ENCODE results near the gene FAM83G.
"Not testable (repeated sequence)": the region's sequence is repeated elsewhere in the genome, so short reads cannot be mapped to it uniquely, and the experiment has no call there.

FAM83G gene

DNA sequence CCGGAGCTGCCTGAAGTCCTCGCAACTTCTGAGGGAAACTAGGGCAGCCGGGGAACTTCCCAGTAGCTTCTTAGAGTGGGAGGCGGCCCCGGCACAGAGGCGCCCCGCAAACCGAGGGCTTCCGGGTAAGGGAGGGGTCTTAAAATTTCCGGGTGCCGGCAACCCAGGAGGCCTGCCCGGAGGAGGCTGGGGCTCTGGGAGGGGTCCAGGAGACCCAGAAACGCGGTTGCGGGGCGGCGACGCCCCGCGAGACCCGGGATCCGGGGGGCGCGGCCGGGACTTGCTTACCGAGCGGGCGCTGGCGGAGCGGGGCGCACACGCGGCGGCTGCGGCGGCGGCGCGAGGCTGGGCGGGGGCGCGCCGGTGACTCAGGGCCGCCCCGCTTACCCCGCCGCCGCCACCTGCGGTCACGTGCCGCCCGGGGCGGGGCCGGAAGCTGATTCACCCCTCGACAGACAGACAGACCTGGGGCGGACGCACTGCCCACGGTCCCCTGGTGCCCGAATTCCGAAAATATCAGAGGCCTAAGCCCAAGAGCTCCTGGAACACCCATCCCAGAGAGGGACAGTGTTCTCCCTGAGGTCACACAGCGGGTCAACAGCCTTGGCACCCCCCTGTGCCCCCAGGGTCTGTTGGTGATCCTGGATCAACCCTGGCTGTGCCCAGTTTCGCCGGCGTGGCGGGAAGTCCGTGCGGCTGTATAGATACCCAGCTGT, at the start of gene FAM83G:
Gene FAM83G, minus strand, starts transcription at position 344 of the 716 bp plus-strand sequence. CDS start 723 bp downstream, outside the sequence.
- DNase-seq (ENCODE audit: extremely low read depth in 1 of 2, low read depth in 1 of 2): peak; percentile 79

DNA sequence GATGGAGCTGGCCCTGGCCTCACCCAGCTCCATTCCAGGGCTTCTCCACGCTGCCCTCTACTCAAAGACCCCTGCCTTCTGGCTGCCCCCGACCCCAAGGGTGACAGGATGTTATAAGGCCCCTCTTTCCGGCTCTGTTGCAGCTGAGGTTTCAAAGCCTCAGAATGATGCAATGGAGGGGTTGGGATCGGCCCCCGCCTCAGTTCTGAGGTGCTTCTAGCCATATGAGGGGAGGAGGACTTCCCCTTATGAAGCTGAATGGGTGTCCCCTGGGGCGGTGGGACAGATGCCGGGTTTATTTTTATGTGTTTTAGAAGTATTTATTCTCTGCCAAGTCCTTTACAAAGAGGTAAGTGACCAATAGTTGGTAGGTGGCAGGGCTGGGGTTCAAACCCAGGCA, 44.3 kb upstream of the FAM83G start:
- DNase-seq (ENCODE audit: extremely low read depth in 1 of 2, low read depth in 1 of 2): not testable (repeated sequence)

DNA sequence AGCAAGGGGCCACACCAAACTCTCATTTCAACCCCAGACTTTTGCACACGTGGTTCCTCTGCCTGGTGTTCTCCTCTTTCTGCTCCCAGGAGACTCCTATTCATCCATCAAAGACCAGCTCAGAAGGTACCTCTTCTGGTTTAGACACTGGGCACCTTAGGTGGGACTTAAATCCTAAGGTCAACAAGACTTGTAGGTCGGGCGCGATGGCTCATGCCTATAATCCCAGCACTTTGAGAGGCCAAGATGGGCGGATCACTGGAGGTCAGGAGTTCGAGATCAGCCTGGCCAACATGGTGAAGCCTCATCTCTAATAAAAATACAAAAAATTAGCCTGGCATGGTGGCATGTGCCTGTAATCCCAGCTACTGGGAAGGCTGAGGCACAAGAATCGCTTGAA, 42.9 kb upstream of the FAM83G start:
- not testable (repeated sequence) for DNase-seq (ENCODE audit: extremely low read depth in 1 of 2, low read depth in 1 of 2)

GRCh38 chr17:19046782-19047375, 42.3 kb upstream of the FAM83G start, which contains the start of gene GRAP:
Gene GRAP, minus strand, starts transcription at chr17:19046957. Its CDS starts 31 bp downstream, at chr17:19046926.
- DNase-seq (ENCODE audit: extremely low read depth in 1 of 2, low read depth in 1 of 2): not testable (repeated sequence)

- DNase-seq (ENCODE audit: extremely low read depth in 1 of 2, low read depth in 1 of 2): not testable (repeated sequence)
These were observed 40.1 kb upstream of the FAM83G start for GRCh38 chr17:19044643-19045042.

GRCh38 chr17:19043032-19043431, 38.5 kb upstream of the FAM83G start:
- DNase-seq (ENCODE audit: extremely low read depth in 1 of 2, low read depth in 1 of 2): not testable (repeated sequence)

DNA sequence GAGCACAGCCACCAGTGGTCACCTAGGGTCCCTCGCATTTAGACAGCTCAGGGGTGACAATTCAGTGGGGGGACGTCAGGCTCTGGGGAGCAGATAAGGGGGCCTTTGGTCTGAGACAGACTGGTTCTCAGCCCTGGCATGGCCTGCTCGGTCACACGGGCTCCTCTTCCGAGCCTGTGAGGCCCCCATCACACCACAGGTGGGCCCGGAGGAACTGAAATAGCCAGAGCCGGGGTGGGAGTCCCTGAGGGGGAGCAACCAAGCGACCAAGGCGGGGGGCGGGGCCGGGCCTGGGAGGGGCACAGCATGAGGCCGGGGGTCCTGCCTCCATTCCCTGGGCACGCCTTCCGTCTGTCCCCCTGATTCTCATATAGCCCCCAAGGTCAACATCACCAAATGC, 37.8 kb upstream of the FAM83G start:
- DNase-seq (ENCODE audit: extremely low read depth in 1 of 2, low read depth in 1 of 2): not testable (repeated sequence)

DNA sequence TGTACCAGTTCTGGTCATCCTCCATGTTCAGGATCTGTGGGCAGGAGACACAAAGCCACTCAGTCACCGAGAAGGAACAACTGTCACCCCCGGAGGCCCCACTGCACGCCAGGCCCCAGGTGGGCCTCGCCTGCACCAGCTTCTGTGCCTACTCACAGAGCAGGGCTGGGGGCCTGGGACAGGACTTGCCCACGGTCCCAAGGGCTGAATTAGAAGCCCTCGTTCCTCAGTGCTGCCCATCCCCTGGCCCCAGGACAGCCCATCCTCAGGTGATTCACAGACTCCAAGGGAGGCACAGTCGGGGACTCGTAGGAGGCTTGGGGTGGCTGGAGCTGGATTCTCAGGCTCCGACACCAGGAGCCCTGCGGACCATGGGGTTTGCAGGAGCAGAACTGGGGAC, 37.3 kb upstream of the FAM83G start:
- DNase-seq (ENCODE audit: extremely low read depth in 1 of 2, low read depth in 1 of 2): not testable (repeated sequence)

GRCh38 chr17:19040350-19040749, 35.8 kb upstream of the FAM83G start:
- not testable (repeated sequence) for DNase-seq (ENCODE audit: extremely low read depth in 1 of 2, low read depth in 1 of 2)

DNA sequence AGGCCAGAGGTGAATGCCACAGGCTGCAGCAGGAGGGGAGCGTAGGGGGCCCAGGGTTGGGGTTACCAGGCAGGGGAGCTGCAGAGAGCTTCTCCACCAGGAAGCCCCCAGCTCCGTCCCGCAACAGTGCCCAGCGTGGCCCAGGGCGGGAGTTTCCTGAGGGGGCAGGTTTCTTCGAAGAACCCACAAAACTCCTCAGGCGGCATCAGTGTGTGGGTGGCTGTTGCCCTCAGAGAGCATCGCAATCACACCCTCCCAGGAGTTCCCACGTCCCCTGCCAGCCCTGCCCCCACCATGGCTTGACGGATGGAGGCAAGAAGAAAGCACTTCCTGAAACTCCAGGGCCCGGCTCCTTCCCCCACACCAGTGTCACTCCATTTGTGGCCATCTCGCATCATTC, 34.2 kb upstream of the FAM83G start:
- DNase-seq (ENCODE audit: extremely low read depth in 1 of 2, low read depth in 1 of 2): not testable (repeated sequence)

GRCh38 chr17:19038007-19038406, 33.4 kb upstream of the FAM83G start:
- DNase-seq (ENCODE audit: extremely low read depth in 1 of 2, low read depth in 1 of 2): not testable (repeated sequence)

DNA sequence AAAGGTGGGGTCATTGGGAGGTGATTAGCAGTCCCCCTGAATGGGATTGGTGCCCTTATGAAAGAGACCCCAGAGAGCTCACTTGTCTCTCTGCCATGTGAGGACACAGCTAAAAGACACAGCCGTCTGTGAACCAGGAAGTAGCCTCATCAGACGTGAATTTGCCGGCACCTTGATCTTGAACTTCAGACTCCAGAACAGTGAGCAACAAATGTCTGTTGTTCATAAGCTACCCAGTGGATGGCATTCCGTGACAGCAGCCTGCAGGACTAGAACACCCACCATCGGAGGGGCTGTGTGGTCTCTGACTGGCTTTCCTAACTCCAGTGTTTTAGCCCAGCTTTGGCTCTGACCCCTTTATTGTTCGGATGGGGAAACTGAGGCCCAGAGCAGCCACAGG, 33.0 kb upstream of the FAM83G start:
- DNase-seq (ENCODE audit: extremely low read depth in 1 of 2, low read depth in 1 of 2): not testable (repeated sequence)

DNA sequence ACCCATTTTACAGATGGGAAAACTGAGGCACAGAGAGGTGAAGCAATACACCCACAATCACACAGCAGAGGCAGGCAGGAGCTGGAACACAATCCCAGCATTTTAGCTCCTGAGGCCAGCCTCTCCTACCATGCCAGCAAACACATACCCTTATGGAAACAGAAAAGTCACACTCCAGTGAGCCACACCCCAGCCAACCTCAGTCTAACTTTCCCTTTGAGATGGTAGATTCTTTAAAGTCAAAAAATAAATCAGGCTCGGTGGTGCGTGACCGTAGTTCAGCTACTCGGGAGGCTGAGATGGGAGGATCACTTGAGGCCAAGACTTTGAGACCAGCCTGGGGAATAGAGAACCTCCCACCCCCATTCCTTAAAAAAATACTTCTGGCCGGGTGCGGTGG, 31.6 kb upstream of the FAM83G start:
- not testable (repeated sequence) for DNase-seq (ENCODE audit: extremely low read depth in 1 of 2, low read depth in 1 of 2)

DNA sequence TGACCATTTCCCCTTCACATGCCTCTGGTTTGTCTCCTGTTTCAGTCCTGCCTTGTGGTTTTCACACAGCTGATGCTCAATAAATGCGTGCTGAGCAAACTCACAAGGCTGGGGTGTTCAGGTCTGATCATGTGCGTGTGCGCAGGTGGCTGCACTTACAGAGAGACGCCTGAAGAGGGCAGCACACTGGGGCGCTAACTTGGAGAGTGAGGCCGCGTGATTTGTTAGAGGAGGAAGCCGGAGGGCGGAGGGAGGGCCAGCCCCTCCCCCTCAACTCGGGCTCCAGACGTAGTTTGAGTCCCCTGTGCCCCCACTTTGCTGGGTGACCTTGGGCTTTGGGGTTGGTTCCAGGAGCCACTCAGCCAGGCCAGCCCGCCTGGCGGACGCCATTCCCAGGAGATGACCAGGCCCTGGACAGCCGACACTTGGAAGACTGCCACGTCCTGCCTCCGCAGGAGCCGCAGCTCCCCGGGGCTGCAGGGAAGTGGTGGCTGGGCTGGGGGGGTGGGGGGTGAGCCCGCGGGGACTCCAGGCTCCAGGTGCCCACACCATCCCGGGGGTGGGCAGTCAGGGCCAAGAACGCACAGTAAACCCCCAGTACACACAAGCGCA, 27.9 kb upstream of the FAM83G start:
- not testable (repeated sequence) for DNase-seq (ENCODE audit: extremely low read depth in 1 of 2, low read depth in 1 of 2)

DNA sequence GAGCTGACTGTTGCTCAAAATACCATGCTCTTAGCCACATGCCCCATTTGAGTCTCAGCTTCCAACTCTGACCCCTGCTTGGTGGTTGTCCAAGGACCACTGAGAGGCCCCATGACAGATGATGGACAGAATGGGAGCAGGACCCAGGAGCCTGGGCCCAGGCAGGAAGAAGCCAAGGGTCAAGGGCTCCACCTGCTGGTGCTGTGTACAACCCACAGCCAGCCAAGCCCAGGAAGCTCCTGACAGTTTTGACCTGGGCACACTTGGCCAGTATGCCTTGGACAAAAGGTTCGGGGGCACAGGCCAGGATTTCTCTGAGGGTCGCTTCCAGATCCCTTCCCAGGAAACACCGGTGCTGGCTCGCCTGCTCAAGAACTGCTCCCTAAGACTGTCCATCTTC, 27.2 kb upstream of the FAM83G start:
- peak; percentile 17 to 23 for DNase-seq (ENCODE audit: extremely low read depth in 1 of 2, low read depth in 1 of 2)

- DNase-seq (ENCODE audit: extremely low read depth in 1 of 2, low read depth in 1 of 2): not testable (repeated sequence)
These were observed 26.3 kb upstream of the FAM83G start for GRCh38 chr17:19030771-19031449.

DNA sequence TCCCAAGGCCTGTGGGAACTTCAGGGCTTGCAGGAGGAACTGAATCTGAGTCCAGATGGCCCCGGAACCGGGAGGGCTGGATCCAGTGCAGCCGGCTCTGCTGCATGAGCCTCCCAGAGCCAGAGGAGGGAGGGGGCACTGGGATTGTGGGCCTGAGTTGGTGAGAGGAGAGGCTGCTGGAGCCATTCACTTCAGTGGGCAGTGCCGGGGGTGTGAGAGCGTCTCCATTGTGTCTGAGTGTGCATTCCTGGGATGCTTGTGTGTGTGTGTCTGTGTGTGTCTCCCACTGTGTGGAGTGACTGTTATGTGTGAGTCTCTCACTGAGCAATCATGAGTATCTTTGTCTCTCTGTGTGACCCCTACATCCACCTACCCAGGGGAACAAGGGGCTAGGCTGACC, 25.2 kb upstream of the FAM83G start:
- not testable (repeated sequence) for DNase-seq (ENCODE audit: extremely low read depth in 1 of 2, low read depth in 1 of 2)

DNA sequence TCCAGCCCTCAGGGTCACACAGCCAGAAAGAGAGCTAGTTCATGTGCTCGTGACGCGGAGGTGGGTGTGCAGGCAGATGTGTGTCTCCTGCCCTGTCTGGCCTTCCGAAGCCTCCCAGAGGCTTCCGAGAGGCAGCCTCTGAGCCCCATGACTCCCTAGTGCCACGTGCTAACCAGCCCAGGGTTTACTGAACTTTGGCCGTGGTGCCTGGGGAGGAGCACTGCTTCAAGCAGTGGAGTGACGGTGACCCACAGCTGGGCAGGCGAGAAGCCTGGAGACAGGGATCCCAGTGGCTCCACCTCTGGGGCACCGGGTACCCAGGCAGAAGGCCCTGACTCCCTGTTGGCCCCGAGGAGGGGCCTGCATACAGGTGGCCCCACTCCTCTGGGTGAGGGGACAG, 24.1 kb upstream of the FAM83G start:
- DNase-seq (ENCODE audit: extremely low read depth in 1 of 2, low read depth in 1 of 2): not testable (repeated sequence)

GRCh38 chr17:19024101-19025078, 19.8 kb upstream of the FAM83G start:
- DNase-seq (ENCODE audit: extremely low read depth in 1 of 2, low read depth in 1 of 2): no peak
